Transverse colon (tissue), 4 donors: ENCODE measurements around the gene CLDN5.

Experiments used
- EP300 ChIP-seq: sonication (generic); formaldehyde crosslinking; IDR thresholded peaks from one replicate; pipeline ENCODE4 v1.6.1; 2017; ENCODE audit warnings: antibody characterized with exemption, low read depth
- POLR2A ChIP-seq: fragments of 450-650 bp; IDR thresholded peaks from one replicate; pipeline ENCODE4 v1.6.1; 2016; ENCODE audit warnings: antibody characterized with exemption, mild to moderate bottlenecking, moderate library complexity
- POLR2AphosphoS5 ChIP-seq, 3 donors: sonication (generic); formaldehyde crosslinking; IDR thresholded peaks; one replicate each; pipeline ENCODE4 v1.6.1; 2016; ENCODE audit warnings: antibody characterized with exemption in 3 of 3
- TF ChIP-seq, protein P1 (sequence below), 5 experiments: fragments of 200-600 bp in 3 of 5; fragments of 450-650 bp in 2 of 5; sonication (generic) in 3 of 5; IDR thresholded peaks; 1 replicate in 2 of 5; 2 replicates in 3 of 5; pipeline ENCODE4 v1.5.1; 2016 to 2017; ENCODE audit warnings: antibody characterized with exemption in 5 of 5, inconsistent platforms in 3 of 5, mild to moderate bottlenecking in 2 of 5, moderate library complexity in 1 of 5

DNA sequence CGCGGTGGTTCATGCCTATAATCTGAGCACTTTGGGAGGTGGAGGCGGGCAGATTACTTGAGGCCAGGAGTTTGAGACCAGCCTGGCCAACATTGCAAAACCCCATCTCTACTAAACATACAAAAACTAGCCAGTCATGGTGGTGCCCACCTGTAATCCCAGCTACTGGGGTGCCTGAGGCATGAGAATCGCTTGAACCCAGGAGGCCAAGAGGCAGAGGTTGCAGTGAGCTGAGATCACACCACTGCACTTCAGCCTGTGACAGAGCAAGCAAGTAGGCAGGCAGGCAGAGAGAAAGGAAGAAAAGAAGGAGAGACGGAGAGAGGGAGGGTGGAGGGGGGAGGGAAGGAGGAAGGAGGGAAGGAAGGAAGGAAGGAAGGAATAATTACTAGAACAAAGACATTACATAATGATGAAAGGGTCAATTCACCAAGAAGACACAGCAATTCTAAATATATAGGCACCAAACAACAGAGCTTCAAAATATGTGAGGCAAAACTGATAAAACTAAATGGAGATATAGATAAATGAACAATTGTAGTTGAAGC lies 13.8 kb upstream of the CLDN5 start:
- TF ChIP-seq, protein P1, sequence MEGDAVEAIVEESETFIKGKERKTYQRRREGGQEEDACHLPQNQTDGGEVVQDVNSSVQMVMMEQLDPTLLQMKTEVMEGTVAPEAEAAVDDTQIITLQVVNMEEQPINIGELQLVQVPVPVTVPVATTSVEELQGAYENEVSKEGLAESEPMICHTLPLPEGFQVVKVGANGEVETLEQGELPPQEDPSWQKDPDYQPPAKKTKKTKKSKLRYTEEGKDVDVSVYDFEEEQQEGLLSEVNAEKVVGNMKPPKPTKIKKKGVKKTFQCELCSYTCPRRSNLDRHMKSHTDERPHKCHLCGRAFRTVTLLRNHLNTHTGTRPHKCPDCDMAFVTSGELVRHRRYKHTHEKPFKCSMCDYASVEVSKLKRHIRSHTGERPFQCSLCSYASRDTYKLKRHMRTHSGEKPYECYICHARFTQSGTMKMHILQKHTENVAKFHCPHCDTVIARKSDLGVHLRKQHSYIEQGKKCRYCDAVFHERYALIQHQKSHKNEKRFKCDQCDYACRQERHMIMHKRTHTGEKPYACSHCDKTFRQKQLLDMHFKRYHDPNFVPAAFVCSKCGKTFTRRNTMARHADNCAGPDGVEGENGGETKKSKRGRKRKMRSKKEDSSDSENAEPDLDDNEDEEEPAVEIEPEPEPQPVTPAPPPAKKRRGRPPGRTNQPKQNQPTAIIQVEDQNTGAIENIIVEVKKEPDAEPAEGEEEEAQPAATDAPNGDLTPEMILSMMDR (IDR thresholded peaks at IDR 0.05) = no peak
- TF ChIP-seq POLR2AphosphoS5 (IDR thresholded peaks at IDR 0.05) (no peak), POLR2A (no peak), EP300 (no peak)
